Astrocyte (in vitro differentiated cells and primary cell): ENCODE measurements around the gene THOC5. TPM values are rescaled to one million over a fixed set of nuclear protein-coding genes. Genes with fewer than 3 reads are reported as not detected.
A peak's percentile ranks its signal among the peaks of the same experiment; 100 is the strongest.
"Not testable (repeated sequence)": the region's sequence is repeated elsewhere in the genome, so short reads cannot be mapped to it uniquely, and the experiment has no call there.

Experiments
- DNase-seq: peaks from one replicate; pipeline ENCODE4 v3.0.0-alpha.2; 2010; ENCODE audit warnings: low read depth
- FAIRE-seq: peaks from 2 replicates; lab custom pipeline; 2011; peaks lifted over from hg19 to GRCh38; lab: Jason Lieb, UNC
- H2AFZ ChIP-seq: 2 replicates; pipeline ENCODE4 v1.6.0; 2012; ENCODE audit warnings: low read depth, low read length, inconsistent platforms
- H3K27ac ChIP-seq: 2 replicates; pipeline ENCODE4 v1.5.1; 2011; ENCODE audit warnings: low read depth, low read length, inconsistent platforms
- H3K27me3 ChIP-seq: 2 replicates; pipeline ENCODE4 v1.6.0; 2011; ENCODE audit warnings: low read length, inconsistent platforms; ENCODE audit not compliant: insufficient read depth
- H3K36me3 ChIP-seq: 2 replicates; pipeline ENCODE4 v1.5.1; 2011; ENCODE audit warnings: low read length, inconsistent platforms; ENCODE audit not compliant: insufficient read depth
- H3K4me1 ChIP-seq: 2 replicates; pipeline ENCODE4 v1.5.1; 2011; ENCODE audit warnings: low read length, inconsistent platforms; ENCODE audit not compliant: insufficient read depth
- H3K4me2 ChIP-seq: 2 replicates; pipeline ENCODE4 v1.6.0; 2012; ENCODE audit warnings: low read length, inconsistent platforms
- H3K4me3 ChIP-seq: 2 replicates; pipeline ENCODE4 v1.5.1; 2011; ENCODE audit warnings: low read depth, mild to moderate bottlenecking, low read length, inconsistent platforms; ENCODE audit not compliant: insufficient read depth
- H3K79me2 ChIP-seq: 2 replicates; pipeline ENCODE4 v1.6.0; 2012; ENCODE audit warnings: mild to moderate bottlenecking, low read length, inconsistent platforms; ENCODE audit not compliant: insufficient read depth
- H3K9ac ChIP-seq: 2 replicates; pipeline ENCODE4 v1.6.0; 2012; ENCODE audit warnings: mild to moderate bottlenecking, low read length, inconsistent platforms
- H3K9me3 ChIP-seq: 2 replicates; pipeline ENCODE4 v1.5.1; 2012; ENCODE audit warnings: low read depth, mild to moderate bottlenecking, low read length, inconsistent platforms; ENCODE audit not compliant: insufficient read depth
- H4K20me1 ChIP-seq: 2 replicates; pipeline ENCODE4 v1.6.0; 2012; ENCODE audit warnings: low read length, inconsistent platforms; ENCODE audit not compliant: insufficient read depth
- H3K27ac Mint-ChIP-seq: one replicate; pipeline ENCODE4 v1.8.0; 2021; ENCODE audit warnings: mild to moderate bottlenecking, mixed read lengths; ENCODE audit not compliant: unreplicated experiment
- H3K27me3 Mint-ChIP-seq: one replicate; pipeline ENCODE4 v1.8.0; 2021; ENCODE audit warnings: low read depth, mixed read lengths; ENCODE audit not compliant: unreplicated experiment
- H3K36me3 Mint-ChIP-seq: one replicate; pipeline ENCODE4 v1.8.0; 2021; ENCODE audit warnings: low read depth, mixed read lengths; ENCODE audit not compliant: unreplicated experiment
- H3K4me1 Mint-ChIP-seq: one replicate; pipeline ENCODE4 v1.8.0; 2021; ENCODE audit warnings: low read depth, mixed read lengths; ENCODE audit not compliant: unreplicated experiment
- H3K4me3 Mint-ChIP-seq: one replicate; pipeline ENCODE4 v1.8.0; 2021; ENCODE audit warnings: mild to moderate bottlenecking, moderate library complexity, mixed read lengths; ENCODE audit not compliant: unreplicated experiment
- H3K9me3 Mint-ChIP-seq: one replicate; pipeline ENCODE4 v1.8.0; 2021; ENCODE audit warnings: mild to moderate bottlenecking, mixed read lengths; ENCODE audit not compliant: unreplicated experiment
- EZH2 ChIP-seq: IDR thresholded peaks from 2 replicates; pipeline ENCODE4 v1.6.1; 2012; ENCODE audit warnings: mild to moderate bottlenecking, low read length, inconsistent platforms; ENCODE audit not compliant: insufficient read depth
- total RNA-seq: library from RNA; stranded (reverse); gene quantifications from 2 replicates; pipeline ENCODE4 v1.2.1, GENCODE V29; 2021
- TF ChIP-seq, protein P1 (sequence below): IDR thresholded peaks from 2 replicates; pipeline ENCODE4 v1.5.1; 2011; ENCODE audit warnings: low read depth, mild to moderate bottlenecking, inconsistent platforms, low read length, moderate library complexity; ENCODE audit not compliant: insufficient read depth

Gene THOC5
- total RNA-seq, 1 donor from 2014 or later = 85.0 TPM

DNA sequence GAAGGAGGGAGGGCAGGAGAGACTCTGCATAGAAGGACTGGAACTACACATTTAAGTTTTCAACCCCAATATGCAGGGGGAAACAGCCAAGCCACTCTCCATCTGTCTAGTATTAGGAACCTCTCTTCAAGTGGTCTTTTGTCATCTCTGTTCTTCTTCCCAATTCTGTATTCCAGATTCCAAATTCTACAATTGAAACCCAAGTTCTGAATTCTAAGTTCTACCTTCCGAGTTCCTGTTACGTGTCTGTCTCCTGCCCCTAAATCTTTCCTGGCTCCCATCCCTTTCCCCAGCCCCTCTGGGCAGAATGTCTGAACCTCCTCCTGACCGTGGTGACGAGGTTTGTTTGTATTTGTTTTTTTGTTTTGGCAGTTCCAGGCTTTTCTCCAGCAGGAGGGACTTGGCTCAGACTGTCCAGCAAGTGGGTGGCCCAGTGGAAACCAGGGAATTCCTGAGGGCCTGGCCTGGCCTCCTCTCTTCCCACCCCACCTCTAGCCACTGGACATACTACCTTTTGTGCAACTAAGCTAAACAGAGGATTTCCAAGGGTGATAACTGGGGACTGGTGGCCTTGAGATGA is 1.6 kb upstream of the THOC5 start:
- H3K27ac Mint-ChIP-seq = peak overlapping the region; percentile 14
- Histone ChIP-seq H3K4me2 (no peak overlapping the region), H3K36me3 (peaks cover 15% of the 10 kb centered on the region), H4K20me1 (peaks cover 6% of the 10 kb centered on the region), H3K27ac (no peak overlapping the region), H3K9ac (no peak overlapping the region), H3K79me2 (peaks cover 24% of the 10 kb centered on the region), H2AFZ (no peak overlapping the region), H3K27me3 (no peaks in the 10 kb centered on the region), H3K4me3 (no peak overlapping the region), H3K9me3 (no peaks in the 10 kb centered on the region), H3K4me1 (peaks cover 7% of the 10 kb centered on the region)
- no peaks in the 10 kb centered on the region for H3K27me3 Mint-ChIP-seq
- no peaks in the 10 kb centered on the region for H3K9me3 Mint-ChIP-seq
- FAIRE-seq (no peak), DNase-seq (no peak)
- H3K4me3 Mint-ChIP-seq = no peak overlapping the region
- H3K36me3 Mint-ChIP-seq = peaks cover 30% of the 10 kb centered on the region
- TF ChIP-seq, protein P1, sequence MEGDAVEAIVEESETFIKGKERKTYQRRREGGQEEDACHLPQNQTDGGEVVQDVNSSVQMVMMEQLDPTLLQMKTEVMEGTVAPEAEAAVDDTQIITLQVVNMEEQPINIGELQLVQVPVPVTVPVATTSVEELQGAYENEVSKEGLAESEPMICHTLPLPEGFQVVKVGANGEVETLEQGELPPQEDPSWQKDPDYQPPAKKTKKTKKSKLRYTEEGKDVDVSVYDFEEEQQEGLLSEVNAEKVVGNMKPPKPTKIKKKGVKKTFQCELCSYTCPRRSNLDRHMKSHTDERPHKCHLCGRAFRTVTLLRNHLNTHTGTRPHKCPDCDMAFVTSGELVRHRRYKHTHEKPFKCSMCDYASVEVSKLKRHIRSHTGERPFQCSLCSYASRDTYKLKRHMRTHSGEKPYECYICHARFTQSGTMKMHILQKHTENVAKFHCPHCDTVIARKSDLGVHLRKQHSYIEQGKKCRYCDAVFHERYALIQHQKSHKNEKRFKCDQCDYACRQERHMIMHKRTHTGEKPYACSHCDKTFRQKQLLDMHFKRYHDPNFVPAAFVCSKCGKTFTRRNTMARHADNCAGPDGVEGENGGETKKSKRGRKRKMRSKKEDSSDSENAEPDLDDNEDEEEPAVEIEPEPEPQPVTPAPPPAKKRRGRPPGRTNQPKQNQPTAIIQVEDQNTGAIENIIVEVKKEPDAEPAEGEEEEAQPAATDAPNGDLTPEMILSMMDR = no peak
- no peak for TF ChIP-seq EZH2
- H3K4me1 Mint-ChIP-seq = peaks cover 2% of the 10 kb centered on the region

DNA sequence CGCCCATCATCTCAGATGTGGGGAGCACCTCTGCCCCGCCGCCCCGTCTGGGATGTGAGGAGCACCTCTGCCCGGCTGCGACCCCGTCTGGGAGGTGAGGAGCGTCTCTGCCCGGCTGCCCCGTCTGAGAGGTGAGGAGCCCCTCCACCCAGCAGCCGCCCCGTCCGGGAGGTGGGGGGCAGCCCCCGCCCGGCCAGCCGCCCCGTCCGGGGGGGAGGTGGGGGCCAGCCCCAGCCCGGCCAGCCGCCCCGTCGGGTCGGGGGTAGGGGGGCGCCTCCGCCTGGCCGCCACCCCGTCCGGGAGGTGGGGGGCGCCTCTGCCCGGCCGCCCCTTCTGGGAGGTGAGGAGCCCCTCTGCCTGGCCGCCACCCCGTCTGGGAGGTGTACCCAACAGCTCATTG is 1.2 kb downstream of the THOC5 start:
- Histone ChIP-seq H3K9ac (peak overlapping the region; percentile 94), H3K79me2 (peaks cover 42% of the 10 kb centered on the region), H4K20me1 (peaks cover 18% of the 10 kb centered on the region), H3K36me3 (peaks cover 23% of the 10 kb centered on the region), H3K4me2 (peak overlapping the region; percentile 96)
- not testable (repeated sequence) for H3K27ac ChIP-seq, H3K27me3 Mint-ChIP-seq, H2AFZ ChIP-seq, DNase-seq, H3K9me3 ChIP-seq, H3K27me3 ChIP-seq, FAIRE-seq, H3K4me3 ChIP-seq, H3K4me1 Mint-ChIP-seq, H3K9me3 Mint-ChIP-seq, H3K4me1 ChIP-seq
- peak overlapping the region; percentile 77 for H3K27ac Mint-ChIP-seq
- H3K36me3 Mint-ChIP-seq = peaks cover 31% of the 10 kb centered on the region
- peak overlapping the region; percentile 96 for H3K4me3 Mint-ChIP-seq

DNA sequence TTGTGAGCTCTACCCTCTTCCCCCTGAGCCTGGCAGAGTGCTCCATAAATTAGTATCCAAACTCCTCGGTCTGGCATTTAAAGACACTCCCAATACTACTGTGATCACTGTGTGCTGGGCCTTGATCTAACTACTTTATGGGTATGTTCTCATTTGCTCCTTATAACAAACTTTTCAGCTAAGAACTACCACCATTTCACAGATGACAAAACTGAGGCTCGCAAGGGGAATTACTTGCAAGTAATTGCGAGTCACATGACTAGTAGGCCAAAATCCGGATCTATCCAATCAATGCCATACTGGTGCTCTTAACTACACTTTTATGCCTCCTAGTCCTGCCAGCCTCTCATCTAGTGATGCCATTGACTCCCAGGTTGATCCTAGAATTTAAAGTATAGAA is 3.6 kb downstream of the THOC5 start:
- H2AFZ ChIP-seq = no peak overlapping the region
- Mint-ChIP-seq H3K4me1 (peaks cover 8% of the 10 kb centered on the region), H3K27ac (no peak overlapping the region), H3K36me3 (peaks cover 29% of the 10 kb centered on the region), H3K4me3 (no peak overlapping the region), H3K27me3 (no peaks in the 10 kb centered on the region), H3K9me3 (no peaks in the 10 kb centered on the region)
- H3K4me2 ChIP-seq = no peak overlapping the region
- H3K79me2 ChIP-seq = peaks cover 42% of the 10 kb centered on the region
- peaks cover 7% of the 10 kb centered on the region for H3K4me1 ChIP-seq
- H3K4me3 ChIP-seq = no peak overlapping the region
- H4K20me1 ChIP-seq = peaks cover 18% of the 10 kb centered on the region
- H3K27me3 ChIP-seq = no peaks in the 10 kb centered on the region
- TF ChIP-seq, protein P1 = no peak
- no peak for TF ChIP-seq EZH2
- no peaks in the 10 kb centered on the region for H3K9me3 ChIP-seq
- DNase-seq (no peak), FAIRE-seq (no peak)
- no peak overlapping the region for H3K27ac ChIP-seq
- no peak overlapping the region for H3K9ac ChIP-seq
- H3K36me3 ChIP-seq = peaks cover 27% of the 10 kb centered on the region

DNA sequence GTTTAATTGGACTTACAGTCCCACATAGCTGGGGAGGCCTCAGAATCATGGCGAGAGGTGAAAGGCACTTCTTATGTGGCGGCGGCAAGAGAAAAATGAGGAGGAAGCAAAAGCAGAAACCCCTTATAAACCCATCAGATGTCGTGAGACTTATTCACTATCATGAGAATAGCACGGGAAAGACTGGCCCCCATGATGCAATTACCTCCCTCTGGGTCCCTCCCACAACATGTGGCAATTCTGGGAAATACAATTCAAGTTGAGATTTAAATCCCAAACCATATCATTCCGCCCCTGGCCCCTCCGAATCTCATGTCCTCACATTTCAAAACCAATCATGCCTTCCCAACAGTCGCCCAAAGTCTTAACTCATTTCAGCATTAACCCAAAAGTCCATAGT is 8.5 kb downstream of the THOC5 start:
- not testable (repeated sequence) for H3K4me1 Mint-ChIP-seq, H2AFZ ChIP-seq, DNase-seq, H3K27me3 ChIP-seq, H3K27ac ChIP-seq, H3K4me2 ChIP-seq, H3K9me3 Mint-ChIP-seq, H3K9ac ChIP-seq, H3K27ac Mint-ChIP-seq, H3K27me3 Mint-ChIP-seq, H3K4me3 Mint-ChIP-seq, H3K4me1 ChIP-seq, FAIRE-seq, H3K4me3 ChIP-seq, H3K9me3 ChIP-seq
- H4K20me1 ChIP-seq = peaks cover 24% of the 10 kb centered on the region
- H3K79me2 ChIP-seq = peaks cover 17% of the 10 kb centered on the region
- peaks cover 52% of the 10 kb centered on the region for H3K36me3 ChIP-seq
- H3K36me3 Mint-ChIP-seq = peaks cover 36% of the 10 kb centered on the region
